Gastroesophageal sphincter (tissue), 4 donors: Measurements from ENCODE around the gene KITLG. TPM values are rescaled to one million over a fixed set of nuclear protein-coding genes. Genes with fewer than 3 reads are reported as not detected.
A peak's percentile ranks its signal among the peaks of the same experiment; 100 is the strongest.

Experiments used
- ATAC-seq: fragments of 150-250 bp; one replicate; pipeline ENCODE4 v1.9.1; 2016; ENCODE audit warnings: mild to moderate bottlenecking, moderate library complexity
- H3K27ac ChIP-seq, 4 donors: fragments of 200-600 bp; sonication (generic) in 3 of 4; 1 replicate in 3 of 4; 2 replicates in 1 of 4; pipeline ENCODE4 v1.5.1; 2016 to 2019
- H3K27me3 ChIP-seq: fragments of 200-600 bp; sonication (generic); one replicate; pipeline ENCODE4 v1.5.1; 2019
- H3K36me3 ChIP-seq, 2 donors: fragments of 200-600 bp; sonication (generic); one replicate each; pipeline ENCODE4 v1.5.1; 2019; ENCODE audit warnings: control low read depth in 1 of 2
- H3K4me1 ChIP-seq, 3 donors: fragments of 200-600 bp; sonication (generic); 1 replicate in 2 of 3; 2 replicates in 1 of 3; pipeline ENCODE4 v1.5.1; 2016 to 2019; ENCODE audit warnings: control low read depth in 2 of 3
- H3K4me3 ChIP-seq, 2 donors: fragments of 200-600 bp; sonication (generic); one replicate each; pipeline ENCODE4 v1.5.1; 2019; ENCODE audit warnings: mild to moderate bottlenecking in 1 of 2, moderate library complexity in 1 of 2
- H3K9me3 ChIP-seq, 3 donors: fragments of 200-600 bp; sonication (generic); one replicate each; pipeline ENCODE4 v1.5.1; 2017 to 2019; ENCODE audit warnings: control low read depth in 2 of 3
- EP300 ChIP-seq: sonication (generic); formaldehyde crosslinking; IDR thresholded peaks from one replicate; pipeline ENCODE4 v1.6.1; 2017; ENCODE audit warnings: antibody characterized with exemption, mild to moderate bottlenecking
- POLR2A ChIP-seq, 2 donors: fragments of 450-650 bp; IDR thresholded peaks; one replicate each; pipeline ENCODE4 v1.6.1; 2017; ENCODE audit warnings: antibody characterized with exemption in 2 of 2, mild to moderate bottlenecking in 2 of 2, moderate library complexity in 1 of 2
- POLR2AphosphoS5 ChIP-seq: sonication (generic); formaldehyde crosslinking; IDR thresholded peaks from one replicate; pipeline ENCODE4 v1.6.1; 2017; ENCODE audit warnings: antibody characterized with exemption
- WGBS, 2 donors: methylation state at CpG; one replicate each; pipeline ENCODE4 v1.1.5; 2018; ENCODE audit warnings: low coverage in 1 of 2; 5-methylcytosine and 5-hydroxymethylcytosine counted together
- total RNA-seq, 4 donors: library from RNA; depleted of rRNA; stranded (reverse); fragments of >200 nt; gene quantifications; one replicate each; pipeline ENCODE4 v1.1.0, GENCODE V29; 2016
- TF ChIP-seq, protein P1 (sequence below), 4 experiments: fragments of 200-600 bp in 2 of 4; fragments of 450-650 bp in 2 of 4; sonication (generic) in 1 of 4; IDR thresholded peaks; one replicate each; pipeline ENCODE4 v1.5.1; 2017 to 2019; ENCODE audit warnings: antibody characterized with exemption in 4 of 4, mild to moderate bottlenecking in 2 of 4, moderate library complexity in 2 of 4

Gene KITLG
- total RNA-seq, 4 donors from 2014 or later, result 48.5 to 239 (median 112) TPM

- Histone ChIP-seq H3K4me1 (peaks cover 19 to 63% (median 26%) of the 10 kb centered on the region in 3 donors), H3K27me3 (no peaks in the 10 kb centered on the region), H3K9me3 (no peaks in the 10 kb centered on the region), H3K36me3 (peaks cover 0 to 23% of the 10 kb centered on the region in 2 donors), H3K4me3 (no peak overlapping the region), H3K27ac (peak overlapping the region in 2 of 4 donors; percentile 9 to 26)
- no peak for ATAC-seq
- TF ChIP-seq, protein P1, sequence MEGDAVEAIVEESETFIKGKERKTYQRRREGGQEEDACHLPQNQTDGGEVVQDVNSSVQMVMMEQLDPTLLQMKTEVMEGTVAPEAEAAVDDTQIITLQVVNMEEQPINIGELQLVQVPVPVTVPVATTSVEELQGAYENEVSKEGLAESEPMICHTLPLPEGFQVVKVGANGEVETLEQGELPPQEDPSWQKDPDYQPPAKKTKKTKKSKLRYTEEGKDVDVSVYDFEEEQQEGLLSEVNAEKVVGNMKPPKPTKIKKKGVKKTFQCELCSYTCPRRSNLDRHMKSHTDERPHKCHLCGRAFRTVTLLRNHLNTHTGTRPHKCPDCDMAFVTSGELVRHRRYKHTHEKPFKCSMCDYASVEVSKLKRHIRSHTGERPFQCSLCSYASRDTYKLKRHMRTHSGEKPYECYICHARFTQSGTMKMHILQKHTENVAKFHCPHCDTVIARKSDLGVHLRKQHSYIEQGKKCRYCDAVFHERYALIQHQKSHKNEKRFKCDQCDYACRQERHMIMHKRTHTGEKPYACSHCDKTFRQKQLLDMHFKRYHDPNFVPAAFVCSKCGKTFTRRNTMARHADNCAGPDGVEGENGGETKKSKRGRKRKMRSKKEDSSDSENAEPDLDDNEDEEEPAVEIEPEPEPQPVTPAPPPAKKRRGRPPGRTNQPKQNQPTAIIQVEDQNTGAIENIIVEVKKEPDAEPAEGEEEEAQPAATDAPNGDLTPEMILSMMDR (IDR thresholded peaks at IDR 0.05), result no peak
- TF ChIP-seq POLR2A (IDR thresholded peaks at IDR 0.05) (no peak), POLR2AphosphoS5 (no peak), EP300 (no peak)
- WGBS, 2 donors, result 65 to 75% methylated on average over 10 of the region's 10 CpGs
Observed at GRCh38 chr12:88544991-88545980, 35.0 kb downstream of the KITLG start.

- Histone ChIP-seq H3K27ac (peak overlapping the region in 1 of 4 donors; percentile 16), H3K27me3 (no peaks in the 10 kb centered on the region), H3K36me3 (peaks cover 0 to 42% of the 10 kb centered on the region in 2 donors), H3K9me3 (no peaks in the 10 kb centered on the region), H3K4me1 (peaks cover 5 to 32% (median 16%) of the 10 kb centered on the region in 3 donors), H3K4me3 (no peak overlapping the region)
- no peak for ATAC-seq
- TF ChIP-seq POLR2A (IDR thresholded peaks at IDR 0.05), result no peak
- TF ChIP-seq EP300, result no peak
- TF ChIP-seq, protein P1 (IDR thresholded peaks at IDR 0.05), result no peak
- no peak for TF ChIP-seq POLR2AphosphoS5
- WGBS, 2 donors, result 0% methylated on average over 1 of the region's 1 CpG
Observed at GRCh38 chr12:88539893-88540292, 40.4 kb downstream of the KITLG start.

GRCh38 chr12:88538697-88539096, 41.6 kb downstream of the KITLG start:
- Histone ChIP-seq H3K27ac (peak overlapping the region in 1 of 4 donors; percentile 18), H3K4me1 (peaks cover 3 to 30% (median 16%) of the 10 kb centered on the region in 3 donors), H3K4me3 (no peak overlapping the region), H3K9me3 (no peaks in the 10 kb centered on the region), H3K27me3 (no peaks in the 10 kb centered on the region), H3K36me3 (peaks cover 0 to 40% of the 10 kb centered on the region in 2 donors)
- peak; percentile 27 for ATAC-seq
- TF ChIP-seq POLR2AphosphoS5 (no peak), EP300 (no peak), POLR2A (IDR thresholded peaks at IDR 0.05) (no peak)
- TF ChIP-seq, protein P1 (IDR thresholded peaks at IDR 0.05), result no peak
- WGBS, 2 donors, result 50 to 76% methylated on average over 2 of the region's 2 CpGs

DNA sequence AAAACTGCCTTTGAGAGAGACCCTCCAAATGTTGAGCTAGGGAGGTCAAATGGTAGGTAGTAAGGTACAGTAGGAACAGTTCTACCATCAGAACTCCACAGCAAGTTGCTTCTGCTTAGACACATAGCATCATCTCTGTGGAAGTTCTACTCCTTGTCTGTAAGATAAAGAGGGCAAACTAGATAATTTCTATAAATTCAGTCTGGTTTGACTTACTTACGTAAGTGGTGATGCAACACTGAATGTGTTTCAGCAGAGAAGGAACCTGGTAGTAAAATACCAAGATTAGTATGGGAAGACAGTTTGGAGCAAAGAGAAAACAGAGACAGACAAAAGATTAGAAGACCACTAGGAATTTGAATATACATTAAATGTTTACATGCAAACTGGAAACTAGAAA, 42.0 kb downstream of the KITLG start:
- peak overlapping the region in 2 of 4 donors; percentile 18 for H3K27ac ChIP-seq
- H3K9me3 ChIP-seq, result no peaks in the 10 kb centered on the region
- H3K4me3 ChIP-seq, result no peak overlapping the region
- peaks cover 3 to 30% (median 16%) of the 10 kb centered on the region in 3 donors for H3K4me1 ChIP-seq
- H3K27me3 ChIP-seq, result no peaks in the 10 kb centered on the region
- TF ChIP-seq EP300, result no peak
- TF ChIP-seq POLR2A (IDR thresholded peaks at IDR 0.05), result no peak
- TF ChIP-seq, protein P1 (IDR thresholded peaks at IDR 0.05), result no peak
- TF ChIP-seq POLR2AphosphoS5, result no peak
- no peak for ATAC-seq
- 90 to 100% methylated on average over 1 of the region's 1 CpG for WGBS, 2 donors
- peaks cover 0 to 37% of the 10 kb centered on the region in 2 donors for H3K36me3 ChIP-seq
